GM15510 (cell line): ENCODE results near the gene TXNDC5.

Experiments used
- POLR2A ChIP-seq: IDR thresholded peaks from 3 replicates; pipeline ENCODE4 v1.6.1; 2011; ENCODE audit warnings: borderline replicate concordance; ENCODE audit not compliant: insufficient read length; ENCODE audit errors: extremely low read depth

The TXNDC5 gene

GRCh38 chr6:7910654-7911344 lies at the start of gene TXNDC5:
TSS of gene TXNDC5 (minus strand) at chr6:7910788. CDS start at chr6:7910776, 12 bp downstream.
- peak; percentile 81 for TF ChIP-seq POLR2A

DNA sequence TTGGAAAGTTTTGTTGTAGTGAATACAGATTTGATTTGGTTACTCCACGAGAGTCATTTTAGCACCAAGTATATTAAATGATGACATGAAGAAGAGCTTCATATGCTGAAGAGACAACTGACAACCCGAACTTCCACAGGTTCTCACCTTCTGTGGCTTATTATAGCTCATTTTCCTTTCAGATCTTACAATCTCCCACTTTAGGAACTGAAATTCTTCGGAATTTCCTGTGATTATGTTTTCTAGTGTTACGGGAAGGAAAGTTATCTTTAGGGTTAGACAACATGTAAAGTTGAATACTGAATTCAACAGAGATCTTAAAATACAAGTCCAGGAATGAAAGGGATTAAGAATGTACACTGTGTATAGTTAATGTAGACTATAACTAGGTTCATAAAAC lies 49.6 kb upstream of the TXNDC5 start:
- no peak for TF ChIP-seq POLR2A

DNA sequence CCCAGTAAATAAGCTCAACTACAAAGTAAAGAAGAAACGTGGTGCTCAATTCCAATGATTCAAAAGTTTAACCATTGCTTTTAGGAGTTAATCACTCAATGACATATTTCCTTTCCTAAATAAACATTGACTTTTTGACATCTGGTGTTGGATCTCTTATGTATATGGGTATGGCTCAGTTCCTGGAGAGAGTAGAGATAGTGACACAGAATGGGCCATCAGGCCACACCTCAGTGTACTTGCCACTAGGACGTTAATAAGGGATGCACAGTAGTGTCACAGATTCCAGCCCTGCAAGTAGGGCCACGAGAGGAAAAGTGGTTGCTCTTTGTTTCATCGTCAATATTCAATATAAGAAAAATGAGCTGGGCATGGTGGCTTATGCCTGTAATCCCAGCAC lies 48.9 kb upstream of the TXNDC5 start:
- TF ChIP-seq POLR2A = no peak

GRCh38 chr6:7958464-7958863 lies 47.9 kb upstream of the TXNDC5 start:
- no peak for TF ChIP-seq POLR2A

DNA sequence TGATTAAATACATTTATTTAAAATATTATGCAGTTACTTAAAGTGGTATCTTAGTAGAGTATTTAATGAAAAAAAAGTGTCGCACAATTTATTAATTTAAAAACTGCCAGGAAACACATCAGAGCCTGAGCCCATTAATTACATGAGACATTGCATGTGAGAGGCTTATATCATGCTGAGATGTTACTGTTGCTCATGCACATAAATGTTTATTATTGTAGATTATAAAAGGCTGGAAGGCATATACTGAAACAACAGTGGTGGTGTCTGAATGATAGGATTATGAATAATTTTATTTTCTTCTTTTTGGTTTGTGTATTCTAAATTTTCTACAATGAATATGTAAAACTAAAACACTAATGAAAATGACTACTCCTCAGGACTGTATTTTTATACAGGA lies 45.7 kb upstream of the TXNDC5 start:
- TF ChIP-seq POLR2A = no peak

- no peak for TF ChIP-seq POLR2A
Measured at GRCh38 chr6:7954477-7955200, 44.1 kb upstream of the TXNDC5 start.

GRCh38 chr6:7953753-7954152 lies 43.2 kb upstream of the TXNDC5 start:
- TF ChIP-seq POLR2A = no peak

GRCh38 chr6:7939864-7940228 lies 29.3 kb upstream of the TXNDC5 start:
- TF ChIP-seq POLR2A = no peak

GRCh38 chr6:7939184-7939863 lies 28.7 kb upstream of the TXNDC5 start:
- no peak for TF ChIP-seq POLR2A

- no peak for TF ChIP-seq POLR2A
Measured at GRCh38 chr6:7938562-7939183, 28.1 kb upstream of the TXNDC5 start.

DNA sequence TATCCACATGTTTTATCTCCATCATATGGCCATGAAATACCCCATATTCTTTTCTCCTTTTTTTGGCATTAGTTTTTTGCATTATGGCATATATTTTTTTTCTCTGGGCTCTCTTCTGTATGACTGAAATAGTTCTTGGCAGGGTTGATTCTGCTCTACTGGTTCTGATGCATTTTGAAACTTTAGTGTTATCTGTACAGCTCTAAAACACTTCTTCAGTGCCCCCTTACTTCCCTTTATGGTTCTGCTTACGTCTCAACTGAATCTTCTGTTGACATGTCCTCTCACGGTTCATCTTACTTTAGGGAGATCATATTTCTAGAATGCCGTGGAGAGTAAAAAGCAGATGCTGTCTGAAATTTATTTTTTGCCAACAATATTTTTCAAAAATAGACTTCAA lies 23.2 kb upstream of the TXNDC5 start:
- no peak for TF ChIP-seq POLR2A

GRCh38 chr6:7932625-7933024 lies 22.0 kb upstream of the TXNDC5 start:
- TF ChIP-seq POLR2A = no peak

GRCh38 chr6:7924867-7925266 lies 14.3 kb upstream of the TXNDC5 start:
- no peak for TF ChIP-seq POLR2A

GRCh38 chr6:7922596-7922995 lies 12.0 kb upstream of the TXNDC5 start:
- TF ChIP-seq POLR2A = no peak

DNA sequence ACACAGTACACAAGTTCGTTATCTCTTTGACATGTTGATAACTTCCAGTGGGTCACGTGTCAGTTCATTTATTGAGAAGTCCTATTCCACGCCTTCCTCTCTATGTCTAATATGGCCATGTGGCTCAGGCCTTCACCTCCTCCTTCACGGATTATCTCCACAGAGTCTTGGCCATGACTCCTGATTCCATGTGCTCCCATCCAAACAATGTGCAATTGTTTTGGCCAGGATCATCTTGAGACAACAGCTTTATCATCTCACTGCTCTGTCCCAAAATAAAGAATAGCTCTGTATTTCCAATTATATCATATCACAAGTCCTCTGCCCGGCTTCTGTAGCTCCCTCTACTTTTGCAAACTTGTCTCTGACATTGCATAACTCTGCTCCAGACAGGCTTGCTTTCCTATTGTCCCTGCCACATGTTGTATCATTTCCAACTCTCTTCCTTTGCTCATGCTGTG lies 11.1 kb upstream of the TXNDC5 start:
- TF ChIP-seq POLR2A = no peak
